IPS DF 6.9 (cell line): Measurements from ENCODE around the gene TTYH2.

Experiments
- DNase-seq: peaks from one replicate; pipeline ENCODE4 v3.0.0-alpha.2; 2013; ENCODE audit warnings: low read depth, low spot score
- H3K27ac ChIP-seq: one replicate; pipeline ENCODE4 v1.5.1; 2013; ENCODE audit warnings: low read length, control low read depth
- H3K27me3 ChIP-seq: 2 replicates; pipeline ENCODE4 v1.6.1; 2013; ENCODE audit warnings: mild to moderate bottlenecking, low read length; ENCODE audit not compliant: control insufficient read depth, insufficient read depth
- H3K36me3 ChIP-seq: 2 replicates; pipeline ENCODE4 v1.6.1; 2013; ENCODE audit warnings: low read length; ENCODE audit not compliant: control insufficient read depth, insufficient read depth
- H3K4me1 ChIP-seq: 2 replicates; pipeline ENCODE4 v1.6.1; 2013; ENCODE audit warnings: low read length; ENCODE audit not compliant: control insufficient read depth, insufficient read depth
- H3K4me3 ChIP-seq: 2 replicates; pipeline ENCODE4 v1.5.1; 2013; ENCODE audit warnings: mild to moderate bottlenecking, low read length
- H3K9me3 ChIP-seq: 2 replicates; pipeline ENCODE4 v1.6.1; 2013; ENCODE audit warnings: low read length, inconsistent platforms; ENCODE audit not compliant: control insufficient read depth, insufficient read depth
- WGBS: extraction: QIAGEN DNeasy Blood & Tissue Kit; methylation state at CpG from one replicate; pipeline ENCODE4 v1.1.7; 2013; ENCODE audit warnings: mixed read lengths, missing lambda C conversion rate; ENCODE audit not compliant: insufficient read length, insufficient coverage; 5-methylcytosine and 5-hydroxymethylcytosine counted together

TTYH2 gene

DNA sequence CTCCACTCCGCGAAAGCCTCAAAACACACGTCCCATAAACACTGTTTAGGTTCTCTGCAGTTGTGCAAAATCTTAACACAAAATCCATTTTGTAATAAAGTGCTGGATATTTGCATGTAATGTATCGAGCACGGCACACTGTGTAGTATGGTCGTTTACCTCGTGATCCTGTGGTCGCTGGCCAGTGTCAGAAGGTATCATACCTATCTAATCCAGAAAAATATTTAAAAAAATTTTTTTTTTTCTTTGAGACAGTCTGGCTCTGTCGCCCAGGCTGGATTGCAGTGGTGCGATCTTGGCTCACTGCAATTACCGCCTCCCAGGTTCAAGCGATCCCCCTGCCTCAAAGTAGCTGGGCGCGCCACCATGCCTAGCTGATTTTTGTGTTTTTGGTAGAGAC is 8.9 kb upstream of the TTYH2 start:
- no CpG with 5 or more reads among the region's 14 CpGs for WGBS
- H3K9me3 ChIP-seq = no peaks in the 10 kb centered on the region
- H3K27ac ChIP-seq = no peak overlapping the region
- H3K27me3 ChIP-seq = no peaks in the 10 kb centered on the region; the same call in 1 of the 2 replicates
- no peak for DNase-seq
- H3K4me1 ChIP-seq = peaks cover 2% of the 10 kb centered on the region; the same call in 1 of the 2 replicates
- H3K36me3 ChIP-seq = peaks cover 31% of the 10 kb centered on the region
- H3K4me3 ChIP-seq = peak overlapping the region; percentile 89; the same call in 1 of the 2 replicates

DNA sequence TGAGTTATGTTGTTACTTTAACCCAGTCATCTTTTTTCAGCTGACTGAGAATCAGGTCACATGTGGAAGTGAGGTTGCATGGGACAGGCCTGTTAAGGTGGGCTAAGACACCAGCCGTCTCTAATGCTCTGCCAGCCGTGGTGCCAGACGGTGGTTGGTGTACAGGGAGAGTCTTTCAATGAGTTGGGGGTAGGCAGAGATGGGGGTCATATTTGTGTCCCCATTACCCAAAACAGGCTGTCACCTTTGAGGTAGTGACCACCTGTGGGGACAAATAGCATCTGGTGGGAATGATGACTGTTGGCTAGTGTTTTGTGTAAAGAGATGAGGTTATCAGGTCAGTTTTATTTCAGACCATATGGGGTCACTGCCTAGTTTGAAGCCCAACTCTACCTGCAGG is 8.1 kb upstream of the TTYH2 start:
- peaks cover 35% of the 10 kb centered on the region for H3K36me3 ChIP-seq
- no peak for DNase-seq
- H3K4me1 ChIP-seq = peaks cover 2% of the 10 kb centered on the region; the same call in 1 of the 2 replicates
- H3K27me3 ChIP-seq = no peaks in the 10 kb centered on the region; the same call in 1 of the 2 replicates
- H3K9me3 ChIP-seq = no peaks in the 10 kb centered on the region
- no peak overlapping the region for H3K27ac ChIP-seq
- WGBS = no CpG with 5 or more reads among the region's 3 CpGs
- H3K4me3 ChIP-seq = no peak overlapping the region

DNA sequence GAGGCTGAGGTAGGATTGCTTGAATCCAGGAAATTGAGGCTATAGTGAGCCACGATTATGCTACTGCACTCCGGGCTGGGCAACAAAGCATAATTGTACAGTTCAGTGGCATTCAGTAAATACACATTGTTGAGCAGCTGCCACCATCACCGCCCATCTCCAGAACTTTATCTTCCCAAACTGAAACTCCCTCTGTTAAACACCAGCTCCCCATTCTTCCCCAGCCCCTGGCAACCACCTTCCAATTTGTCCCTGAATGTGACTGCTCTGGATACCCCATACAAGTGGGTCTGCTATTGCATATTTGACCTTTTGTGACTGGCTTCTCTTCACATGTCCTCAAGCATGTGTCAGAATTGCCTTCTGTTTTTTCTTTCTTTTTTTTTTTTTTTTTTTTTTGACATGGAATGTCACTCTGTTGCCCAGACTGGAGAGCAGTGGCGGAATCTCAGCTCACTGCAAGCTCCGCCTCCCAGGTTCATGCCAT is 7.0 kb upstream of the TTYH2 start:
- WGBS = no CpG with 5 or more reads among the region's 5 CpGs
- no peak overlapping the region for H3K4me3 ChIP-seq
- peaks cover 36% of the 10 kb centered on the region for H3K36me3 ChIP-seq
- no peak overlapping the region for H3K27ac ChIP-seq
- H3K4me1 ChIP-seq = peaks cover 10% of the 10 kb centered on the region
- H3K27me3 ChIP-seq = no peaks in the 10 kb centered on the region
- no peak for DNase-seq
- no peaks in the 10 kb centered on the region for H3K9me3 ChIP-seq

DNA sequence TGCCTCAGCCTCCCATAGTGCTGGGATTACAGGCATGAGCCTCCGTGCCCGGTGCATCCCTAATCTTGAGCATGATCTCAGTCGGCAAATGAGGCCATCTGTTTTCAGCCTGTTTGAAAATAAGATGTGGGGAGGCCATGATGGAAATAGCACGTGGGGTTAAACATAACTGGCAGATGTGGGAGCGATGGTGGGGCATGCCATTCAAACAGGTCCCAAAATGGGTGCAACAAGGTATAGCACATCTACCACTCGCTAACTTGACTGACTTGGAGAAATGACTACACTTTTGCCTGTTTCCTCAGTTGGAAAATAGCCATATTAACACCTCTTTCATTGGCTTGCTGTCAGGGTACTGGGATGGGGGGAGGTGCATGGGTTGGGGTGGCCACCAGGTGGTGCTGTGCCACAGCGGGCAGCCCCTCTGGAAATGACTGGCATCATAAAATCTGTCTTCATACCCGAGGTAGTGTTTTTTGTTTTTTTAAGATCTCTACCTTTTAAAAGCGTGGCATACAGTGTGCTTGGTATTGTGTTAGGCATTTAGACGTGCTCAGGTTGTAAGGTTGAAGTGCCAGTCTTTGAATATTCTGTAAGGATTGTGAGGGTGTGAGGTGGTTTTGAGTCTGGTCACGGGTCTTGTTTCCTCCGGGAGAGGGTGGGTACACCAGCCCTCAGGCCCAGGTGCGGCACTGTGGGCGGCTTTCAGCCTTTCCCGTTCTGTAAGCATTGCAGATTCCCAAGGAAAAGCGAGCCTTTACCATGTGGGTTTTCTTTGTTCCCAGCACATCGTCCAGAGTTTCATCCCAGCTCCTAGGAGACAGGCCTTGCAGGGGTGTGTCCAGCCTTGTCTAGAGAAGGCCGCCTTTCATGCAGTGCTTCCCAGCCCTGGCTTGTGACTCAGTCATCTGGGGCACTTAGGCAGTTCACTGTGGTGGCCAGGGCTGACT is 2.9 kb upstream of the TTYH2 start:
- H3K36me3 ChIP-seq = peaks cover 28% of the 10 kb centered on the region; the same call in 1 of the 2 replicates
- DNase-seq = no peak
- H3K4me3 ChIP-seq = no peak overlapping the region
- H3K4me1 ChIP-seq = peaks cover 13% of the 10 kb centered on the region
- no peak overlapping the region for H3K27ac ChIP-seq
- H3K27me3 ChIP-seq = peaks cover 2% of the 10 kb centered on the region; the same call in 1 of the 2 replicates
- no CpG with 5 or more reads among the region's 18 CpGs for WGBS
- H3K9me3 ChIP-seq = no peaks in the 10 kb centered on the region

DNA sequence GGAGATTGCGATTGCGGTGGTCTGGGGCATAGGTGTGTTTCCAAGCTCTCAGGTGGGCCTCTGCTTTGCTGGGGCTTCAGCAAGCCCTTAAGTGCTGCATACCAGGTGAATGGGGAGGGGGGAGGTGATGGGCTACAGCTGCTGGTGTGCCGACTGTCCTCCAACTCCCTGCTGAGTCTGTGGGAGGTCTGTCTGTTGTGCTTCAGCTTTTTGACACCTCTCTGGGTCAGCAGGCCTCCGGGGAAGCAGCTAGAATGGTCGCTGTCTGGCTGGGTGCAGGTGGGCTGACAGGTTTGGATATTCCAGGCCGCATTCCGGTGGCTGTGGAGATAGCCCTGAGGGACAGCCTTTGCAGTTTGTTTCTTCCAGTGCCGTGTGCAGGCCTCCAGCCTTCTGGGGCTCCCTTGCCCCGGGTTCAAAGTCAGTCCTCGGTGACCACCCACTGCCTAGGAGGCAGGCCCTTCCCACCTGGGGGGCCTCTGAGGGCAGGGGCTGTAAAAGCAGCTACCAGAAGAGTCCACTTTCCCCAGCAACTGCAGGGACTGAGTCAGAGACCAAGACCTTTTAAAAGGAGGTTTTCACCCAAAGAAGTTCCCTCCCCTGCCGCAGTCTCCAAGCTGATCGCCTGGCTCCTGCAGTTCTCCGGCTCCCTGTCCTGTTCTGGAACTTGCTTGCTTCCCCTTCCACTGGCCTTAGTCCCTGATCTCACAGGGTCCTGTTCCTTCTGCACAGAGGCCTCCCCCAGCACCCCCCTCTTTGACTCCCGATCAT is 2.0 kb upstream of the TTYH2 start:
- WGBS = no CpG with 5 or more reads among the region's 14 CpGs
- H3K4me3 ChIP-seq = no peak overlapping the region
- DNase-seq = no peak

DNA sequence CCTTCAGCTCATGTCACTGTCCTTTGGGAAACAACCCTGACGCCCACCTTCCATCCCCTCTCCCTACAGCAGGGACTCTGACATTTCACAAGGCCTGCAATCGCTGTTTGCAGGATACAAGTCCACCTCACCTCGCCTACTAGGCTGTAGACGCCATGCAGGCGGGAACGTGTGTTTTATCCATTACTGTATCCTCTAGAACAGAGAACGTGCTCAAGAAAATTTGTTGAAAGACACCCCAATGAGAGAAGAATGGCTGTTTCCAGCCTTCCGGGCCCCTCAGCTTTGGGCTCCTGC is 1.5 kb upstream of the TTYH2 start:
- Histone ChIP-seq H3K4me3 (no peak overlapping the region; the same call in 1 of the 2 replicates), H3K4me1 (peaks cover 13% of the 10 kb centered on the region), H3K27ac (no peak overlapping the region), H3K36me3 (peaks cover 21% of the 10 kb centered on the region; the same call in 1 of the 2 replicates), H3K9me3 (no peaks in the 10 kb centered on the region), H3K27me3 (peaks cover 2% of the 10 kb centered on the region; the same call in 1 of the 2 replicates)
- no peak for DNase-seq
- WGBS = no CpG with 5 or more reads among the region's 8 CpGs

More for the DNA sequence above, 2.0 kb upstream of the TTYH2 start:
- H3K9me3 ChIP-seq = no peaks in the 10 kb centered on the region
- H3K36me3 ChIP-seq = peaks cover 23% of the 10 kb centered on the region; the same call in 1 of the 2 replicates
- no peak overlapping the region for H3K27ac ChIP-seq
- peaks cover 13% of the 10 kb centered on the region for H3K4me1 ChIP-seq
- H3K27me3 ChIP-seq = peaks cover 2% of the 10 kb centered on the region; the same call in 1 of the 2 replicates

DNA sequence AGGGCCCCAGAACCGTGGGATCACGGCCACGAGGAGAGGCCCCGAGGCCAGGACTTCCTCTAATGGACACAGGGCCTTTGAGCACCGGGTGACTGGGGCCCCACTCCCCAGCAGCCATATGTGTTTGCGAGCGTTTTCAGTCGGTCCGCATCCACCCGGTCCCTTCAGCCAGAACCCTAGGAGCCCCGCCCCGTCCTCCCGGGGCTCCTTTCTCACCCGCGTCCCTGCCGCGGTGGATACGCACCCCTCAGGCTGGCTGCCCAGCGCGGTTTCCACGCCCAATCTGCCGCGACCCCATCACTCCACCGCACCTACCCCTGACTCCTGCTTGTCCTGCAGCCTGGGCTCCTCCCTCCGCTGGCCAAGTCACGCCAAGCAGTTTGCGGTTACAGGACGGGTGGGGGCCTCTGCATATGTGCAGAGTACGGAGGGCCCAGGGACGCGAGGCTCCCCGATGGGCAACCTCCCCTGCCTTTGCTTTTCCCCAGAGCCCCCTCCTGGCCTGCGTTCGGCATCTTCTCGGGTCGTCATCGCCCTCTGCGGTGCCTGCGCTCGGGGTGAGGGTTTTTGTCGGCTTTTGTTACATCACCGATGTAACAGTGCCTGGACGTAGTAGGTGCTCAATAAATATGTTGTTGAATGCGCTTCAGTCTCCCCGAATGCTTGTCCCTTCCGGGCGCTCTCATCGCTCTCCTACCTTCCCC is 1.0 kb upstream of the TTYH2 start:
- H3K27ac ChIP-seq = no peak overlapping the region
- DNase-seq = no peak
- WGBS = no CpG with 5 or more reads among the region's 48 CpGs
- peak overlapping the region; percentile 46; the same call in 1 of the 2 replicates for H3K4me3 ChIP-seq
- peaks cover 19% of the 10 kb centered on the region; the same call in 1 of the 2 replicates for H3K36me3 ChIP-seq
- no peaks in the 10 kb centered on the region for H3K9me3 ChIP-seq
- peaks cover 2% of the 10 kb centered on the region; the same call in 1 of the 2 replicates for H3K27me3 ChIP-seq
- peaks cover 13% of the 10 kb centered on the region for H3K4me1 ChIP-seq

DNA sequence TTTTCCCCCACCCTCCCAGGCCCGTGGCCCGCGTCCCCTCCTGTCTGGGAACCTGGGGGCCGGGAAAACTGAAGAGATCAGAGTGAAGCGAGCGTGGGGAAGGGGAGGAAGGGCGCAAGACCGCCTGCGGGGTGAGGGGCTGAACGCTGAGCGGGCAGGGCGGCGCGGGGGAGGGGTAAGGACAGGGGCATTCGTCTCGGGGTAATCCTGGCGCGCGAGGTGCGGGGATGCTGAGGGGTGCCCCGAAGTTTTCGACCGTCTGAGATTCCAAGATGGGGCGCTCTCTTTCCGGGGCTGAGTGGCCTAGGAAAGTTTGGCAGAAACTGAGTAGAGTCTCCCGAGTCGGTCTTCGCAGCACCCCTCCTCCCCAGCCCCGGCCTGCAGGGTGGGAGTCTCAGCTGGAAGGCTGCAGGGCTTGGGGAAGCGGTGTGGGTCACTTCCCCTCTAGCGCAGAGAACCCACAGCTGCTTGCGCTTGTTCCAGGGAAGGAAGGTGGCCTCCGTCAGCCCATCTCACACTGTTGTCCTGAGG is 555 bp downstream of the TTYH2 start:
- H3K36me3 ChIP-seq = peaks cover 9% of the 10 kb centered on the region; the same call in 1 of the 2 replicates
- H3K4me3 ChIP-seq = peak overlapping the region; percentile 69; the same call in 1 of the 2 replicates
- DNase-seq = no peak
- H3K4me1 ChIP-seq = peaks cover 13% of the 10 kb centered on the region
- H3K9me3 ChIP-seq = no peaks in the 10 kb centered on the region
- WGBS = no CpG with 5 or more reads among the region's 33 CpGs
- peaks cover 2% of the 10 kb centered on the region; the same call in 1 of the 2 replicates for H3K27me3 ChIP-seq
- H3K27ac ChIP-seq = no peak overlapping the region

- H3K4me3 ChIP-seq = no peak overlapping the region
- no peak for DNase-seq
Measured at GRCh38 chr17:74214484-74215341, 1.3 kb downstream of the TTYH2 start.

More at GRCh38 chr17:74214484-74215341, 1.3 kb downstream of the TTYH2 start:
- H3K27ac ChIP-seq = no peak overlapping the region
- H3K27me3 ChIP-seq = peaks cover 2% of the 10 kb centered on the region; the same call in 1 of the 2 replicates
- no peaks in the 10 kb centered on the region for H3K9me3 ChIP-seq
- peaks cover 13% of the 10 kb centered on the region for H3K4me1 ChIP-seq
- peaks cover 5% of the 10 kb centered on the region; the same call in 1 of the 2 replicates for H3K36me3 ChIP-seq
- no CpG with 5 or more reads among the region's 16 CpGs for WGBS
